Measurements from ENCODE around the gene CCDC33.

Gene CCDC33

DNA sequence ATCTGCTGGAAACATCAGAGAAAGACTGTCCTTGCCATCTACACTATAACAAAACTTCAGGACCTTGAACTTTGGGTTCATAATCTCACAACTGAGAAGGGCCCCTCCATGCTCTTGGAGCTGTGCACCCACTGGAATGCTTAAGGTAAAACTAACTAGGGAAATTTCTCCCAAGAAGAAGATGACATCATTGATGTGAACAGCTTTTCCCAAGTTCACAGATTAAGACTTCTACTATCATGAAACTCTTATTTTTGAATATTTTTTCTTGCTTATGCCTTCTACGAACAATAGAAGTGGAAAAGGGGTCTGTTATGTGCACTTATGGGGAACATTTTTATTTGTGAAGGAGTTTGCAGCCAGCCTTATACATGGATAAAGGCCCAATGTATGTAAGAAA, 126.4 kb downstream of the CCDC33 start:
- no peak for DNase-seq (ENCODE audit: low read depth)

- DNase-seq (ENCODE audit: low read depth) = no peak
Measured at GRCh38 chr15:74364936-74365597, 128.9 kb downstream of the CCDC33 start.

DNA sequence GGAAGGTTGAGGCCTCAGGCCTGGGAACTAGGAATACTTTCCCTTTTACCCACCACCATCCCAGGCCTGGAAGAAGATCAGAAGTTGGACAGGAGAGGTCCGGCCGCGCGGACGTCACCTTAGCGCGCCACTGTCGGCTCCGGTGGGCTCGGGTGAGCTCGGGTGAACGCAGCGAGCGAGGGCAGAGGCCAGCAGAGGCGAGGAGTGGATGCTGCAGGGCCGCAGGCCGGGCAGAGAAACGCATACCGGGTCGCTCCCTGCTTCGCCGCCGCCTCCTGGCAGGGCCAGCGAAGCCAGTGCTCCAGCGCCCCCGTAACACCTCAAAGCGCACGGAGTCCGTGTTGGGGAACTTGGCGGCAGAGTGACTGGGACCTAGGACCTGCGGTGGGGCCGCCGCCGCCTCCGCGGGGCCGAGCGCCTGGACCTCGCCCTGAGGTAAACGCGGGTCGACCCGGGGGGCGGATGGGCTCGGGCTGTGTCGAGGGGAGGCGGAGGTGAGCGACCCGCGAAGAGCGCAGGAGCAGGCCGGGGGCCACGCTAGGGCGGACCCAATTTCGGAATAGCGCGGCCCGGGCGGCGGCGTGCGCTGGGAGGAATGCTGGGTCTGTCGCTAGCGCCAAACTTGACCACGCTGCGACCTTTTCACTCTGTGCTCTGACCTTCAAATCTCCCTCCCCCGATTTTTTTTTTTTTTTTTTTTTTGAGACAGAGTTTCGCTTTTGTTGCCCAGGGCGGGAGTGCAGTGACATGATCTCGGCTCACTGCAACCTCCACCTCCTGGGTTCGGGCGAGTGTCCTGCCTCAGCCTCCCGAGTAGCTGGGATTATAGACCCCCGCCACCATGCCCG, 129.7 kb downstream of the CCDC33 start:
- no peak for DNase-seq (ENCODE audit: low read depth)

DNA sequence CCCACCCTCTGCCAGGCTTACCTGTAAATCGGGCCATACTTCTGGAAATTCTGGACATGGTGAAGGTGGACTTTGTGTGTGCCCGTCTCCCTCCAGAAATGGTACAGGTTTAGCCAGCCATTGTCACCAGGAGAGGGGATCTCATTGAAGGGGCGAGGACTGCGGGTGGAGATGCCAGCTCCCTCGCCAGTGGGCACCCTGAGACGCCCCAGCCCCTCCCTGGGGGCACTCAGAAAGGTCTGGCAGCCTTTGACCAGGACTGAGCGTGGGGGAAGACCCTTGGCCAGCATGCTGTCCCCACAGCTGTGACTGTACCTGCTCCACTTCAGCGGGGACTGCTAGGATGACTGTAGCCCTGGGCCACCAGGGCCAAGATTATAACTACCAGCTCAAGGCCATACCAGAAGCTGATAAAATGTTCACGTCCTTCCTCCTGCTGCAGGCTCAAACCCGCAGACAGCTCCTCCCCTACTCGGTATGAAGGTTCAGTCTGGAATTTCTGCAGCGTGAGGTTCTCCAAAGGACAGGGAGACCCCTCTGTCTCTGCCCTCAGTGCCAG, 131.2 kb downstream of the CCDC33 start, which contains the start of gene CYP11A1:
Gene CYP11A1, minus strand, starts transcription at position 351 of the 559 bp plus-strand sequence. Its CDS starts 61 bp downstream, at position 290.
- DNase-seq (ENCODE audit: low read depth) = no peak

- DNase-seq (ENCODE audit: low read depth) = no peak
Measured at GRCh38 chr15:74368121-74368520, 132.0 kb downstream of the CCDC33 start.

- no peak for DNase-seq (ENCODE audit: low read depth)
Measured at GRCh38 chr15:74369084-74369745, 133.1 kb downstream of the CCDC33 start.

- DNase-seq (ENCODE audit: low read depth) = no peak
Measured at GRCh38 chr15:74369756-74370155, 133.6 kb downstream of the CCDC33 start.

GRCh38 chr15:74370471-74370870, 134.3 kb downstream of the CCDC33 start:
- no peak for DNase-seq (ENCODE audit: low read depth)

- no peak for DNase-seq (ENCODE audit: low read depth)
Measured at GRCh38 chr15:74373056-74373650, 137.0 kb downstream of the CCDC33 start.

DNA sequence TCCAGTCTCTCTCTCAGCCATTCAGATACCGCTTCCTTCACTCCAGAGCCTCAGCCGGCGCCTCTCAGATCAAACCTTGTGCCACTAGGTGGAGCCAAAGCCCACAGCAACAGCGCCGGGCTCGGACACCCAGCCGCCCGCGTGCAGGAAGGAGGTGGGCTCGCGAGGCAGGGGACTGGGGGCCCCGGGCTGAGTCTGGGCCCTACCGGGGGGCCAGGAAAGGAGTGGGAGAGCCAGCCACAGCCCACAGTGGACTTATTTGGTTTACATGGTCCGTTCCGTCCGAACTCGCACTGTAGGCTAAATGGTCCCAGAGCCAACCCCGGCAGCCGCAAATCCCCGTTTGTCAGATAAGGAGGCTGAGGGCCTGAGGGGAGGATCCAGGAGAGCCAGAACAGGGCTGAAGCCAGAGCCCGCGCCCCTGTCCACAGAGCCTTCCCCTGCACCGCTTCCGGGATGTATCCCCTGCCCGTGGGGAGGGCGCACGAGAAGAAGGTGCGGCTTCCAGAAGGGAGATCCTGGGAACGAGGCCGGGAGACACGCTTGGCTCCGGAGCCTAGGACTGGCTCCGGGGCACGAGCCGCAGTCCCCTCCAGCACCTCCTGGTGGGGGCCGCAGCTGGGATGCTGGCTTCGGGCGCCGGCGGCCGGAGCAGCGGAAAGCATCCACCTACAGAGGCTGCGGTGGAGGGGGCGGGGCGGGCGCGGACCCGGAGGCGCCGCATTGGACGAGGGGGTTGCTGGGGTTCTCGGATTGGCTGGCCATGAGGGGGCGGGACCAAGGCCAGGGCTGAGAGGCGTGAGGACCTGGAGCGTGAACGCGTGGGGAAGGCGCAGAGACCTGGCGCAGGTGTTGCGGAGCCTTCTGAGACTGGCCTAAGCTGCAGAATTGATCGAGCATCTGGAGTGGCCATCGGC, 137.9 kb downstream of the CCDC33 start:
- DNase-seq (ENCODE audit: low read depth) = peak; percentile 74

- DNase-seq (ENCODE audit: low read depth) = no peak
Measured at GRCh38 chr15:74374648-74375302, 138.6 kb downstream of the CCDC33 start.

- DNase-seq (ENCODE audit: low read depth) = no peak
Measured at GRCh38 chr15:74375303-74375693, 139.2 kb downstream of the CCDC33 start.

DNA sequence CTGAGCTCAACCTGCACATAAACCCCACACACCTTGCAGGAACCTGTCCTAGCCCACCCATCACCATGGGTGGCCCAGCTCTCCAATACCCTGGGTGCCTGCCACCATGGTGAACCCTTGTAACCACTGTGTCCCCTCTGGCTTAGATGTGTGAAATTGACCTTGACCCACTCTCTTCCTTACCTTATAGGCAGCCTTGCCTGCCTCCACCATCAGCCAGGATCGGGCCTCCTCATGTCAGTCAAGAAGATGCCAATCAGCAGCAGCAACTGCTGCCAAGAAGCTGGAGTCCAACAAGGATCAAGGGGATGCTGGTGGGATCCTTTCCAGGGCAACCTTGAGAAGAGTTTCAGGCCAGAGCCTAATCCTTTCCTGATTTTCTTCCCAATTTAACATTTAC, 140.1 kb downstream of the CCDC33 start:
- no peak for DNase-seq (ENCODE audit: low read depth)

DNA sequence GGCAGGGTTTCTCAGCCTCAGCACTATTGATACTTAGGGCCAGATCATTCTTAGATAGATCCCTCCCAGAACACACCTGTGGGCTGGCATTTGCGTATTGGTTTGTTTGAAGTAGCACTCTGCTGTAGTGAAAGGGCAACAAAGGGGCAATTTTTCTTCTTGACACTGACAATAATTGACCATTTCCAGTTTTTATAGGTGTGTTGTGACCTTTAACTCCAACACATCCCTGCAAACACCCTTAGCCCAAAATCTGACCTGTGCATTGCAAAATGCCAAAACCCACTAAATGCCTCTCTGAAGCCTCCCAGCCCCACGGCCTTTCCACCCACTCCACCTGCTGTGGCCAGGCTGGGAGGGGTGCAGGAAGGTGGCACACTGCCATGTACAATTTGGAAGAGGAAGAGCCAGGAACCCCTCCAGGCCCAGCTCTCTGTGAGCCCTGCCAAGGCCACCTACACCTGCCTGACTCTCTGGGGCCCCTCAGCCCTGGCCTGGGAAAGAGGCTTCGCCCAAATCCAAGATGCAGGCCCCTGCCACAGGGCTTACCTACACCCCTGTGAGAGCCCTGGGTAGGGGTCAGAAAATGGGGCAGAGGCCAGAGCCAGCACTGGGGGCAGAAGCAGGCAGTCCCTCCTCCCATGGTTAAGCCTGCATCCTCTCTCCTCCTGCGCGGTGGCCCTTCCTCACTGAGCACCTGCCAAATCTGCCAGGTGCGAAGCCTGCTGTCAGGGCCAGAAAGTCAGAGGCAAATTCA, 140.9 kb downstream of the CCDC33 start:
- DNase-seq (ENCODE audit: low read depth) = no peak

DNA sequence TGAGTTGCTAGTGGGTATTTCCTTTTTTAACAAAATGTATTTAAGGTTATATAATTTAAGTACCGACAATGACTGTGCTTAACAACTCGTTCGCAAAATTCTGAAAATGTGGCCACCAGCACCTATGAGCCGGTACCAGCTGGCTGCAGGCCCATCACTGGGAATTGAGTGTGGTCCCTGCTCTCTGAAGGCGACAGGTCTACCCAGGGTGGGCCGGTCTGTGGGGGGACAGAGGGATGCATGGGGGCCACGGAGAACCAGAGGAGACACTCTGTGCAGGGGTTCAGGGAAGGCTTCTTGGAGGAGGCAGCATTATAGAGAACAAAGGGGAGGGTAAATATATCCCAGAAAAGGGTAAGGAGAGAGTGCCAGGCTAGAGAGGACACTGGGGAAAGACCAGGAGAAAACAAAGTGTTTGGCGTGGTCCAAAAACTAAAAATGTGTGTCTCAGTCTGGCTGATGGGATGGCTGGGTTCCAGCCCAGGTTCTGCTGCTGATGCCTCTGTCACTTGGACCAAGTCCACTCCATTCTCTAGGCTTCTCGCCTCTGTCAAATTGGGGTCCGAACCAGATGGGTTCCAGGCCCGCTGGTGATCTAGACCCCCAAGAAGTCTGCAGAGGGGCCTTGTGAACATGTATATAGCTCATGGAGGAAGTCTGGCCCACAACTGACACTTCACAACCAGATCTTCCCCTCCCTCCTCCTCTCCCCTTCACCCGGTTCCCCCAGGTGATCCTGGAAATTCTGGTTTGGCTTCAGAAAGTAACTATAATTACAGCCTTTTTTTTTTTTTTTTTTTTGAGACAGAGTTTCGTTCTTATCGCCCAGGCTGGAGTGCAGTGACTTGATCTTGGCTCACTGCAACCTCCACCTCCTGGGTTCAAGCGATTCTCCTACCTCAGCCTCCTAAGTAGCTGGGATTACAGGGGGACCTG, 142.0 kb downstream of the CCDC33 start:
- DNase-seq (ENCODE audit: low read depth) = no peak

GRCh38 chr15:74378848-74379247, 142.7 kb downstream of the CCDC33 start:
- DNase-seq (ENCODE audit: low read depth) = no peak

DNA sequence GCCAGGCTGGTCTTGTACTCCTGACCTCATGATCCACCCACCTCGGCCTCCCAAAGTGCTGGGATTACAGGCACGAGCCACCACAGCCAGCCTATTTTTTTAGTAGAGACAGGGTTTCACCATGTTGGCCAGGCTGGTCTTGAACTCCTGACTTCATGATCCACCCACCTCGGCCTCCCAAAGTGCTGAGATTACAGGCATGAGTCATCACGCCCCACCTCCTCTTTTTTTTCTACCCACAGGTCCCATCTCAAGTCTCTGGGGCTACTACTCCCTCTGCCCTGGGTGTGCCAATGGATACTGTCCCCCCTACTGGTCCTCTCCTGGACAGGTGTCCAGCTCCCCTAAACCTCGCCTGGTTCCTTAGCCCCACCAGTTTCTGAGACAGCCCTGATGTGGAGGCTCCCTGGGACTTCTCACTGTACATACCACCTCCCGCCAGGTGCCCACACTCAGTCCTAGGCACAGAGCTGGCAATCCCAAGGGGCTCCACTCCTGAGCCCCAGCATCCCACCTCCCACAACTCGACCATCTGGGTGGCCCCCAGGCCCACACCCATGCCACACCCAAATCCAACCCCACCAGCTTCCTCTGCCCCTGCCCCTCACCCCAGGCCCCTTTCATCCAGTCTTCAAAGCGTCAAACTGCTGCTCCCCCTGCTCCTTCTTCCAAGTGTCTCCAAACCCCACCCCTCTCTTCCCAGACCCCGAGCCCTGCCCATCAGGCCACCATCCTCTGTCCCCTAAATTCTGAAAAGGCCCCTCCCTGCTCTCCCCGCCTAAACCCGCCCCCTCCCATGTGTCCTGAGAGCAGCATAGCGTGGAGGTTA, 144.4 kb downstream of the CCDC33 start:
- no peak for DNase-seq (ENCODE audit: low read depth)

DNA sequence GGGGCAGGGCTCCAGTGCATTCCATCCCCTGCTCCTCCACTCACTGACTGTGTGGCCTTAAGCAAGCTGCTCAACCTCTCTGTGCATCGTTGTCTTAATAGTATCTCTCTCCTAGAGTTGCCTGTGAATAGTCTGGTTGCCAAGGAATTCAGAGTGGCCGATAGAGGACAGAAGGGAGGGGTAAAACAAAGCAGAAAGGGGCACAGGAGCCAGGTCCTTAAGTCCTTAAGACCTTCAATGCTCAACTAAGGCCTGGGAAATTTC, 145.0 kb downstream of the CCDC33 start:
- DNase-seq (ENCODE audit: low read depth) = no peak
